IMR-90 (cell line): ENCODE data around the gene ASIC2.

Source experiments
- CTCF ChIP-seq: conservative IDR thresholded peaks from 2 replicates; pipeline ENCODE4 v1.5.1; 2012; ENCODE audit warnings: mild to moderate bottlenecking, low read depth, low read length, improper control_type of control experiment
- MAFK ChIP-seq: IDR thresholded peaks from 2 replicates; pipeline ENCODE4 v1.6.1; 2012; ENCODE audit warnings: low read depth, low read length, improper control_type of control experiment
- MXI1 ChIP-seq: IDR thresholded peaks from 2 replicates; pipeline ENCODE4 v1.6.1; 2012; ENCODE audit warnings: low read depth, mild to moderate bottlenecking, low read length, moderate library complexity, borderline replicate concordance
- POLR2A ChIP-seq: IDR thresholded peaks from 2 replicates; pipeline ENCODE4 v1.6.1; 2012; ENCODE audit warnings: mild to moderate bottlenecking, low read depth, low read length
- SMC3 ChIP-seq: fragments of 150-350 bp; IDR thresholded peaks from 2 replicates; pipeline ENCODE4 v1.6.1; 2016; ENCODE audit warnings: low read depth, mild to moderate bottlenecking, antibody characterized with exemption, low read length, moderate library complexity
- USF2 ChIP-seq: fragments of 150-350 bp; IDR thresholded peaks from 2 replicates; pipeline ENCODE4 v1.6.1; 2017; ENCODE audit warnings: mild to moderate bottlenecking, antibody characterized with exemption, low read length, low read depth

- TF ChIP-seq CTCF (no peak), MAFK (no peak), MXI1 (no peak), USF2 (no peak), SMC3 (no peak), POLR2A (no peak)
Observed at GRCh38 chr17:33121272-33121671, 171.8 kb downstream of the ASIC2 start.
